ENCODE results near the gene CAMTA1.

DNA sequence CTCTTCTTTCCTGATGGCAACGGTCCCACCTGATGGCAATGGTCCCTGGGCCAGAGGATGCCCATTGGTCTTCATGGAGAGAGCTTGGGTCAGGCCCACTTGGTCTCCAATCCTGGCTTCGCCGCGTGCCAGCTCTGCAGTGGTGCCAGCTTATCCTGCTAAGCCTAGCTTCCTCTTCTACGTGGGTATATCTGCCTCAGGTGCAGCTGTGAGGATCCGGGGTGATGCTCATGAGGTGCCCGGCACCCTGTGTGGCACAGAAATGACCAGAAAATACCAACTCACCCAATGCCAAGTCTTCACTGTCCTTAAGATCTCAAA is 437.4 kb downstream of the CAMTA1 start:
- TF ChIP-seq EZH2phosphoT487 (IDR thresholded peaks at IDR 0.05; ENCODE audit: borderline replicate concordance) (no peak), CTCF (IDR thresholded peaks at IDR 0.05 in 2 of 3, conservative IDR thresholded peaks at IDR 0.05 in 1 of 3; ENCODE audit: borderline replicate concordance in 1 of 3, insufficient read depth in 1 of 3, low read depth in 2 of 3, low read length in 2 of 3) (no peak), RAD21 (IDR thresholded peaks at IDR 0.05; ENCODE audit: low read depth) (no peak), REST (IDR thresholded peaks at IDR 0.05; ENCODE audit: low read depth) (no peak), POLR2AphosphoS5 (IDR thresholded peaks at IDR 0.05; ENCODE audit: low read depth, low read length) (no peak), ATF3 (IDR thresholded peaks at IDR 0.05) (no peak)
- TF ChIP-seq, protein P1, sequence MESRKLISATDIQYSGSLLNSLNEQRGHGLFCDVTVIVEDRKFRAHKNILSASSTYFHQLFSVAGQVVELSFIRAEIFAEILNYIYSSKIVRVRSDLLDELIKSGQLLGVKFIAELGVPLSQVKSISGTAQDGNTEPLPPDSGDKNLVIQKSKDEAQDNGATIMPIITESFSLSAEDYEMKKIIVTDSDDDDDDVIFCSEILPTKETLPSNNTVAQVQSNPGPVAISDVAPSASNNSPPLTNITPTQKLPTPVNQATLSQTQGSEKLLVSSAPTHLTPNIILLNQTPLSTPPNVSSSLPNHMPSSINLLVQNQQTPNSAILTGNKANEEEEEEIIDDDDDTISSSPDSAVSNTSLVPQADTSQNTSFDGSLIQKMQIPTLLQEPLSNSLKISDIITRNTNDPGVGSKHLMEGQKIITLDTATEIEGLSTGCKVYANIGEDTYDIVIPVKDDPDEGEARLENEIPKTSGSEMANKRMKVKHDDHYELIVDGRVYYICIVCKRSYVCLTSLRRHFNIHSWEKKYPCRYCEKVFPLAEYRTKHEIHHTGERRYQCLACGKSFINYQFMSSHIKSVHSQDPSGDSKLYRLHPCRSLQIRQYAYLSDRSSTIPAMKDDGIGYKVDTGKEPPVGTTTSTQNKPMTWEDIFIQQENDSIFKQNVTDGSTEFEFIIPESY (IDR thresholded peaks at IDR 0.05; ENCODE audit: extremely low read depth, insufficient replicate concordance, low read length), result no peak

All from HCT116 (cell line).